GM18870 (cell line): ENCODE measurements around the gene SPPL3.
"Not testable (repeated sequence)": the region's sequence is repeated elsewhere in the genome, so short reads cannot be mapped to it uniquely, and the experiment has no call there.

Experiments used
- ATAC-seq: cut with Tn5 transposase; IDR thresholded peaks from one replicate; pipeline ENCODE4 v1.9.1; 2021; ENCODE audit warnings: moderate library complexity; ENCODE audit not compliant: unreplicated experiment

The SPPL3 gene

GRCh38 chr12:120820884-120821510, 83.2 kb downstream of the SPPL3 start:
- no peak for ATAC-seq

- no peak for ATAC-seq
These were observed 85.7 kb downstream of the SPPL3 start for GRCh38 chr12:120818416-120818815.

- no peak for ATAC-seq
These were observed 86.4 kb downstream of the SPPL3 start for GRCh38 chr12:120817559-120818330.

- no peak for ATAC-seq
These were observed 87.8 kb downstream of the SPPL3 start for GRCh38 chr12:120816363-120816762.

- ATAC-seq: no peak
These were observed 89.2 kb downstream of the SPPL3 start for GRCh38 chr12:120814903-120815429.

- no peak for ATAC-seq
These were observed 89.8 kb downstream of the SPPL3 start for GRCh38 chr12:120814203-120814902.

- ATAC-seq: no peak
These were observed 90.5 kb downstream of the SPPL3 start for GRCh38 chr12:120813588-120814153.

- ATAC-seq: no peak
These were observed 94.1 kb downstream of the SPPL3 start for GRCh38 chr12:120810021-120810420.

GRCh38 chr12:120804428-120804827, 99.7 kb downstream of the SPPL3 start:
- ATAC-seq: no peak

- ATAC-seq: no peak
These were observed 103.0 kb downstream of the SPPL3 start for GRCh38 chr12:120801146-120801545.

GRCh38 chr12:120800665-120801064, 103.5 kb downstream of the SPPL3 start:
- ATAC-seq: no peak

GRCh38 chr12:120799243-120800045, 104.7 kb downstream of the SPPL3 start:
- no peak for ATAC-seq

GRCh38 chr12:120798696-120799095, 105.5 kb downstream of the SPPL3 start:
- no peak for ATAC-seq

GRCh38 chr12:120797677-120798642, 106.2 kb downstream of the SPPL3 start:
- no peak for ATAC-seq

GRCh38 chr12:120795441-120796178, 108.5 kb downstream of the SPPL3 start:
- no peak for ATAC-seq

GRCh38 chr12:120793357-120793756, 110.8 kb downstream of the SPPL3 start:
- ATAC-seq: no peak

- ATAC-seq: not testable (repeated sequence)
These were observed 111.7 kb downstream of the SPPL3 start for GRCh38 chr12:120792456-120792855.

GRCh38 chr12:120791669-120792176, 112.4 kb downstream of the SPPL3 start:
- ATAC-seq: no peak
